Measurements from ENCODE around the gene KAT2B. TPM values are rescaled to one million over a fixed set of nuclear protein-coding genes. Genes with fewer than 3 reads are reported as not detected.

Gene KAT2B
- total RNA-seq, 1 donor from 2014 or later, result 8.1 TPM

GRCh38 chr3:20037255-20037996, 2.8 kb upstream of the KAT2B start:
- Mint-ChIP-seq H3K27me3 (ENCODE audit: low read depth) (no peaks in the 10 kb centered on the region), H3K27ac (ENCODE audit: unreplicated experiment) (no peak overlapping the region), H3K9me3 (ENCODE audit: low read depth) (no peaks in the 10 kb centered on the region), H3K36me3 (ENCODE audit: low read depth) (no peaks in the 10 kb centered on the region), H3K4me1 (ENCODE audit: low read depth) (peaks cover 22% of the 10 kb centered on the region), H3K4me3 (ENCODE audit: unreplicated experiment) (no peak overlapping the region)
- peak; percentile 31 for TF ChIP-seq CTCF (IDR thresholded peaks at IDR 0.05)
- DNase-seq (ENCODE audit: low spot score), result no peak

GRCh38 chr3:20038699-20039465, 1.4 kb upstream of the KAT2B start:
- H3K27ac Mint-ChIP-seq (ENCODE audit: unreplicated experiment), result peak overlapping the region; percentile 49
- no peak for DNase-seq (ENCODE audit: low spot score)
- TF ChIP-seq CTCF (IDR thresholded peaks at IDR 0.05), result no peak
- no peaks in the 10 kb centered on the region for H3K36me3 Mint-ChIP-seq (ENCODE audit: low read depth)
- no peaks in the 10 kb centered on the region for H3K9me3 Mint-ChIP-seq (ENCODE audit: low read depth)
- H3K4me1 Mint-ChIP-seq (ENCODE audit: low read depth), result peaks cover 30% of the 10 kb centered on the region
- H3K27me3 Mint-ChIP-seq (ENCODE audit: low read depth), result no peaks in the 10 kb centered on the region
- H3K4me3 Mint-ChIP-seq (ENCODE audit: unreplicated experiment), result peak overlapping the region; percentile 70

- DNase-seq (ENCODE audit: low spot score), result no peak
- Mint-ChIP-seq H3K27me3 (ENCODE audit: low read depth) (no peaks in the 10 kb centered on the region), H3K4me1 (ENCODE audit: low read depth) (peaks cover 30% of the 10 kb centered on the region), H3K27ac (ENCODE audit: unreplicated experiment) (peak overlapping the region; percentile 68), H3K9me3 (ENCODE audit: low read depth) (no peaks in the 10 kb centered on the region), H3K36me3 (ENCODE audit: low read depth) (no peaks in the 10 kb centered on the region), H3K4me3 (ENCODE audit: unreplicated experiment) (peak overlapping the region; percentile 70)
- no peak for TF ChIP-seq CTCF (IDR thresholded peaks at IDR 0.05)
Measured at GRCh38 chr3:20039466-20039764, 831 bp upstream of the KAT2B start.

- Mint-ChIP-seq H3K9me3 (ENCODE audit: low read depth) (no peaks in the 10 kb centered on the region), H3K4me1 (ENCODE audit: low read depth) (peaks cover 30% of the 10 kb centered on the region), H3K36me3 (ENCODE audit: low read depth) (no peaks in the 10 kb centered on the region), H3K4me3 (ENCODE audit: unreplicated experiment) (peak overlapping the region; percentile 93), H3K27me3 (ENCODE audit: low read depth) (no peaks in the 10 kb centered on the region), H3K27ac (ENCODE audit: unreplicated experiment) (peak overlapping the region; percentile 87)
- TF ChIP-seq CTCF (IDR thresholded peaks at IDR 0.05), result peak; percentile 35
- peak; percentile 92 for DNase-seq (ENCODE audit: low spot score)
Measured at GRCh38 chr3:20040548-20041196, 426 bp downstream of the KAT2B start.

GRCh38 chr3:20041197-20041780, 1.0 kb downstream of the KAT2B start:
- no peak for DNase-seq (ENCODE audit: low spot score)
- Mint-ChIP-seq H3K4me3 (ENCODE audit: unreplicated experiment) (peak overlapping the region; percentile 93), H3K4me1 (ENCODE audit: low read depth) (peaks cover 30% of the 10 kb centered on the region), H3K27me3 (ENCODE audit: low read depth) (no peaks in the 10 kb centered on the region), H3K9me3 (ENCODE audit: low read depth) (no peaks in the 10 kb centered on the region), H3K36me3 (ENCODE audit: low read depth) (no peaks in the 10 kb centered on the region), H3K27ac (ENCODE audit: unreplicated experiment) (peak overlapping the region; percentile 87)
- no peak for TF ChIP-seq CTCF (IDR thresholded peaks at IDR 0.05)

Measured in chondrocyte (in vitro differentiated cells).